IMR-90 (cell line): Measurements from ENCODE around the gene LBH.
A peak's percentile ranks its signal among the peaks of the same experiment; 100 is the strongest.

Experiments
- BHLHE40 ChIP-seq: fragments of 150-350 bp; IDR thresholded peaks from 2 replicates; pipeline ENCODE4 v1.6.1; 2016; ENCODE audit warnings: mild to moderate bottlenecking, low read depth, low read length
- CEBPB ChIP-seq: IDR thresholded peaks from 2 replicates; pipeline ENCODE4 v1.6.1; 2012; ENCODE audit warnings: low read depth, low read length, improper control_type of control experiment
- MAZ ChIP-seq: IDR thresholded peaks from 2 replicates; pipeline ENCODE4 v1.6.1; 2012; ENCODE audit warnings: low read depth, mild to moderate bottlenecking, low read length, improper control_type of control experiment, moderate library complexity, borderline replicate concordance
- MXI1 ChIP-seq: IDR thresholded peaks from 2 replicates; pipeline ENCODE4 v1.6.1; 2012; ENCODE audit warnings: low read depth, mild to moderate bottlenecking, low read length, moderate library complexity, borderline replicate concordance
- NFE2L2 ChIP-seq: fragments of 150-350 bp; IDR thresholded peaks from 2 replicates; pipeline ENCODE4 v1.6.1; 2016; ENCODE audit warnings: low read depth, mild to moderate bottlenecking, low read length
- POLR2A ChIP-seq: IDR thresholded peaks from 2 replicates; pipeline ENCODE4 v1.6.1; 2012; ENCODE audit warnings: mild to moderate bottlenecking, low read depth, low read length
- RAD21 ChIP-seq: IDR thresholded peaks from 2 replicates; pipeline ENCODE4 v1.6.1; 2012; ENCODE audit warnings: low read length, improper control_type of control experiment
- RCOR1 ChIP-seq: IDR thresholded peaks from 2 replicates; pipeline ENCODE4 v1.6.1; 2012; ENCODE audit warnings: mild to moderate bottlenecking, low read length, improper control_type of control experiment; ENCODE audit not compliant: insufficient replicate concordance
- RFX5 ChIP-seq: IDR thresholded peaks from 2 replicates; pipeline ENCODE4 v1.8.0; 2012; ENCODE audit warnings: low read depth, mild to moderate bottlenecking, low read length, moderate library complexity
- SMC3 ChIP-seq: fragments of 150-350 bp; IDR thresholded peaks from 2 replicates; pipeline ENCODE4 v1.6.1; 2016; ENCODE audit warnings: low read depth, mild to moderate bottlenecking, antibody characterized with exemption, low read length, moderate library complexity
- TF ChIP-seq, protein P1 (sequence below): conservative IDR thresholded peaks from 2 replicates; pipeline ENCODE4 v1.5.1; 2012; ENCODE audit warnings: mild to moderate bottlenecking, low read depth, low read length, improper control_type of control experiment
- TF ChIP-seq, protein P2 (sequence below): fragments of 150-350 bp; IDR thresholded peaks from 2 replicates; pipeline ENCODE4 v1.6.1; 2016; ENCODE audit warnings: low read depth, mild to moderate bottlenecking, low read length, moderate library complexity, borderline replicate concordance
- TF ChIP-seq, protein P3 (sequence below): fragments of 150-350 bp; IDR thresholded peaks from 2 replicates; pipeline ENCODE4 v1.6.1; 2017; ENCODE audit warnings: mild to moderate bottlenecking, antibody characterized with exemption, low read length, low read depth

DNA sequence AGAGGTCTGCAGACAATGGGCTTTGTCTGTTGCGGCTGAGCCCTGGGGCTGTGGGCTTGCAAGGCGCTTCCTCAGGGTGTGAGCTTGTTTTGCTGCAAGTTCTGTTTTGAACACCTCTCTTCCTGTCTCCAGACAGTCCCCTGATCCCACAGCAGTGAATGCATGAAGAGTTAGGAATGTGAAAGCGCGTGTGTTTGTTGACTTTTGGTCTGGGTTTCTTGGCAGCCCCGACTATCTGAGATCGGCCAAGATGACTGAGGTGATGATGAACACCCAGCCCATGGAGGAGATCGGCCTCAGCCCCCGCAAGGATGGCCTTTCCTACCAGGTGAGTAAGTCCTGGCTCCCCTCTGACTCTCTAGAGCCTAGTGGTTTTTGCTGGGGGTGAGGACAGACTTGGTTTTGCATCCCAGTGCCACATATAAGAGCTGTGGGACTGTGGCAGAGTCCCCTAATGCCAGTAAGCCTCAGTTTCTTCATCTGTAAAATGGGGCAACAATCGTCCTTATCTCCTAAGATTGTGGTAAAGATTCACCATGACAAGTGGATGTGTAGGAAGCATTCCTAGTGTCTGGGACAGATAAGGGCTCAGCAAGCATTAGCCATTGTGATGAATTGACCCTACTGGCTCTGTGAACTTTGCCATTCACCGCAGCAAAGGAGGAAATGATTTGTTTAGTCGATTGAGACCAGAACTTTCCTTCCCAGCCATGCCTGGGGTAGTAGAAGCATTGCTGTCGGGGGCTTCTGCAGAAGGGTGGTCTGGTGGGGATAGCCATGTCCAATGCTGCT lies 3.0 kb downstream of the LBH start:
- TF ChIP-seq, protein P1, sequence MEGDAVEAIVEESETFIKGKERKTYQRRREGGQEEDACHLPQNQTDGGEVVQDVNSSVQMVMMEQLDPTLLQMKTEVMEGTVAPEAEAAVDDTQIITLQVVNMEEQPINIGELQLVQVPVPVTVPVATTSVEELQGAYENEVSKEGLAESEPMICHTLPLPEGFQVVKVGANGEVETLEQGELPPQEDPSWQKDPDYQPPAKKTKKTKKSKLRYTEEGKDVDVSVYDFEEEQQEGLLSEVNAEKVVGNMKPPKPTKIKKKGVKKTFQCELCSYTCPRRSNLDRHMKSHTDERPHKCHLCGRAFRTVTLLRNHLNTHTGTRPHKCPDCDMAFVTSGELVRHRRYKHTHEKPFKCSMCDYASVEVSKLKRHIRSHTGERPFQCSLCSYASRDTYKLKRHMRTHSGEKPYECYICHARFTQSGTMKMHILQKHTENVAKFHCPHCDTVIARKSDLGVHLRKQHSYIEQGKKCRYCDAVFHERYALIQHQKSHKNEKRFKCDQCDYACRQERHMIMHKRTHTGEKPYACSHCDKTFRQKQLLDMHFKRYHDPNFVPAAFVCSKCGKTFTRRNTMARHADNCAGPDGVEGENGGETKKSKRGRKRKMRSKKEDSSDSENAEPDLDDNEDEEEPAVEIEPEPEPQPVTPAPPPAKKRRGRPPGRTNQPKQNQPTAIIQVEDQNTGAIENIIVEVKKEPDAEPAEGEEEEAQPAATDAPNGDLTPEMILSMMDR = no peak
- TF ChIP-seq RAD21 (peak; percentile 32; the same call in 1 of the 2 replicates), POLR2A (peak; percentile 88), NFE2L2 (no peak), BHLHE40 (peak; percentile 74), SMC3 (peak; percentile 2; the same call in 1 of the 2 replicates), CEBPB (no peak), RCOR1 (no peak), RFX5 (no peak), MAZ (no peak; the same call in 1 of the 2 replicates), MXI1 (peak; percentile 81; the same call in 1 of the 2 replicates)
- TF ChIP-seq, protein P2, sequence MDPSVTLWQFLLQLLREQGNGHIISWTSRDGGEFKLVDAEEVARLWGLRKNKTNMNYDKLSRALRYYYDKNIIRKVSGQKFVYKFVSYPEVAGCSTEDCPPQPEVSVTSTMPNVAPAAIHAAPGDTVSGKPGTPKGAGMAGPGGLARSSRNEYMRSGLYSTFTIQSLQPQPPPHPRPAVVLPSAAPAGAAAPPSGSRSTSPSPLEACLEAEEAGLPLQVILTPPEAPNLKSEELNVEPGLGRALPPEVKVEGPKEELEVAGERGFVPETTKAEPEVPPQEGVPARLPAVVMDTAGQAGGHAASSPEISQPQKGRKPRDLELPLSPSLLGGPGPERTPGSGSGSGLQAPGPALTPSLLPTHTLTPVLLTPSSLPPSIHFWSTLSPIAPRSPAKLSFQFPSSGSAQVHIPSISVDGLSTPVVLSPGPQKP = no peak
- TF ChIP-seq, protein P3, sequence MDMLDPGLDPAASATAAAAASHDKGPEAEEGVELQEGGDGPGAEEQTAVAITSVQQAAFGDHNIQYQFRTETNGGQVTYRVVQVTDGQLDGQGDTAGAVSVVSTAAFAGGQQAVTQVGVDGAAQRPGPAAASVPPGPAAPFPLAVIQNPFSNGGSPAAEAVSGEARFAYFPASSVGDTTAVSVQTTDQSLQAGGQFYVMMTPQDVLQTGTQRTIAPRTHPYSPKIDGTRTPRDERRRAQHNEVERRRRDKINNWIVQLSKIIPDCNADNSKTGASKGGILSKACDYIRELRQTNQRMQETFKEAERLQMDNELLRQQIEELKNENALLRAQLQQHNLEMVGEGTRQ = no peak
